WTC11 (cell line): ENCODE measurements around the gene NHERF2. TPM values are rescaled to one million over a fixed set of nuclear protein-coding genes. Genes with fewer than 3 reads are reported as not detected.

ENCODE experiments used
- ATAC-seq: fragments of 200-7000 bp; cut with Tn5 transposase; 2 replicates; pipeline ENCODE4 v1.10.0; 2021; ENCODE audit warnings: mild to moderate bottlenecking, moderate library complexity
- CTCF ChIA-PET: fragments of 300-600 bp; sonication (Branson Sonifier 250); formaldehyde crosslinking; loops from one replicate; lab custom pipeline; 2021; ENCODE audit warnings: antibody characterized with exemption; lab: Charles Lee
- POLR2A ChIA-PET: fragments of 350-600 bp; sonication (Branson Sonifier 250); formaldehyde crosslinking; loops from one replicate; lab custom pipeline; 2021; ENCODE audit warnings: antibody characterized with exemption; lab: Charles Lee
- DNase-seq: peaks from one replicate; pipeline ENCODE4 v3.0.0; 2021; ENCODE audit warnings: low spot score
- H3K27ac Mint-ChIP-seq: 2 replicates; pipeline ENCODE4 v1.8.0; 2021; ENCODE audit warnings: mixed read lengths
- H3K27me3 Mint-ChIP-seq: 2 replicates; pipeline ENCODE4 v1.8.0; 2021; ENCODE audit warnings: low read depth, mild to moderate bottlenecking, moderate library complexity, mixed read lengths
- H3K36me3 Mint-ChIP-seq: 2 replicates; pipeline ENCODE4 v1.8.0; 2021; ENCODE audit warnings: mixed read lengths
- H3K4me1 Mint-ChIP-seq: 2 replicates; pipeline ENCODE4 v1.8.0; 2022; ENCODE audit warnings: mixed read lengths
- H3K4me3 Mint-ChIP-seq: 2 replicates; pipeline ENCODE4 v1.8.0; 2021; ENCODE audit warnings: mild to moderate bottlenecking, moderate library complexity, mixed read lengths
- H3K9me3 Mint-ChIP-seq: 2 replicates; pipeline ENCODE4 v1.8.0; 2021; ENCODE audit warnings: mixed read lengths
- ARID4B ChIP-seq: sonication (generic); formaldehyde crosslinking; IDR thresholded peaks from 2 replicates; pipeline ENCODE4 v1.8.0; 2023; ENCODE audit warnings: missing genetic modification reagents, mild to moderate bottlenecking, borderline replicate concordance
- ATF3 ChIP-seq: sonication (generic); formaldehyde crosslinking; conservative IDR thresholded peaks from 2 replicates; pipeline ENCODE4 v1.8.1; 2022; ENCODE audit warnings: mild to moderate bottlenecking, missing genetic modification reagents
- CBFB ChIP-seq: sonication (generic); formaldehyde crosslinking; IDR thresholded peaks from 2 replicates; pipeline ENCODE4 v1.8.1; 2022; ENCODE audit warnings: mild to moderate bottlenecking, low read depth, missing genetic modification reagents
- CTCF ChIP-seq: fragments of 200-600 bp; IDR thresholded peaks from 2 replicates; pipeline ENCODE4 v1.8.0; 2022; ENCODE audit warnings: antibody characterized with exemption
- E2F5 ChIP-seq: sonication (generic); formaldehyde crosslinking; IDR thresholded peaks from 2 replicates; pipeline ENCODE4 v1.8.1; 2022; ENCODE audit warnings: mild to moderate bottlenecking, moderate library complexity, missing genetic modification reagents
- EMX1 ChIP-seq: fragments of 250-450 bp; sonication (Bioruptor Pico); IDR thresholded peaks from 2 replicates; pipeline ENCODE4 v1.8.0; 2021; ENCODE audit warnings: mild to moderate bottlenecking
- FOXK1 ChIP-seq: sonication (generic); formaldehyde crosslinking; IDR thresholded peaks from 2 replicates; pipeline ENCODE4 v1.8.0; 2022; ENCODE audit warnings: mild to moderate bottlenecking, moderate library complexity, missing genetic modification reagents
- GABPB1 ChIP-seq: sonication (generic); formaldehyde crosslinking; IDR thresholded peaks from 2 replicates; pipeline ENCODE4 v1.8.1; 2023; ENCODE audit warnings: mild to moderate bottlenecking, missing genetic modification reagents
- GTF2I ChIP-seq: fragments of 250-450 bp; sonication (Bioruptor Pico); conservative IDR thresholded peaks from 2 replicates; pipeline ENCODE4 v1.4.0; 2021; ENCODE audit warnings: mild to moderate bottlenecking
- MAX ChIP-seq: sonication (generic); formaldehyde crosslinking; IDR thresholded peaks from 2 replicates; pipeline ENCODE4 v1.8.0; 2022; ENCODE audit warnings: mild to moderate bottlenecking, missing genetic modification reagents
- MYBL2 ChIP-seq: sonication (generic); formaldehyde crosslinking; IDR thresholded peaks from 2 replicates; pipeline ENCODE4 v1.8.1; 2023; ENCODE audit warnings: mild to moderate bottlenecking, moderate library complexity, missing genetic modification reagents
- NFE2L1 ChIP-seq: sonication (generic); formaldehyde crosslinking; IDR thresholded peaks from 2 replicates; pipeline ENCODE4 v1.8.1; 2023; ENCODE audit warnings: missing genetic modification reagents
- NR3C1 ChIP-seq: sonication (generic); formaldehyde crosslinking; conservative IDR thresholded peaks from 2 replicates; pipeline ENCODE4 v1.8.1; 2023; ENCODE audit warnings: low read depth, mild to moderate bottlenecking, missing genetic modification reagents
- SMAD4 ChIP-seq: sonication (generic); formaldehyde crosslinking; IDR thresholded peaks from 2 replicates; pipeline ENCODE4 v1.8.0; 2022; ENCODE audit warnings: mild to moderate bottlenecking, missing genetic modification reagents
- TP53 ChIP-seq: sonication (generic); formaldehyde crosslinking; IDR thresholded peaks from 2 replicates; pipeline ENCODE4 v1.8.1; 2023; ENCODE audit warnings: mild to moderate bottlenecking, missing genetic modification reagents
- USF2 ChIP-seq: sonication (generic); formaldehyde crosslinking; IDR thresholded peaks from 2 replicates; pipeline ENCODE4 v1.8.1; 2023; ENCODE audit warnings: mild to moderate bottlenecking, missing genetic modification reagents, moderate library complexity
- ZNF138 ChIP-seq: sonication (generic); formaldehyde crosslinking; conservative IDR thresholded peaks from 2 replicates; pipeline ENCODE4 v1.8.1; 2022; ENCODE audit warnings: mild to moderate bottlenecking, moderate library complexity, missing genetic modification reagents
- ZNF232 ChIP-seq: sonication (generic); formaldehyde crosslinking; IDR thresholded peaks from 2 replicates; pipeline ENCODE4 v1.8.0; 2022; ENCODE audit warnings: mild to moderate bottlenecking, missing genetic modification reagents
- ZNF671 ChIP-seq: fragments of 250-450 bp; sonication (Bioruptor Pico); IDR thresholded peaks from 2 replicates; pipeline ENCODE4 v1.8.0; 2021; ENCODE audit warnings: mild to moderate bottlenecking
- total RNA-seq: library from RNA; stranded (reverse); gene quantifications from 3 replicates; pipeline ENCODE4 v1.2.3, GENCODE V29; 2021

Gene NHERF2
- total RNA-seq, 1 experiment from 2014 or later: 31.1 TPM

- Mint-ChIP-seq H3K27me3 (no peaks in the 10 kb centered on the region), H3K36me3 (peaks cover 3% of the 10 kb centered on the region; the same call in 1 of the 2 replicates), H3K4me3 (no peak overlapping the region), H3K9me3 (no peaks in the 10 kb centered on the region), H3K4me1 (no peaks in the 10 kb centered on the region), H3K27ac (no peak overlapping the region)
- POLR2A ChIA-PET: no interaction called here
- DNase-seq (no peak), ATAC-seq (no peak)
- TF ChIP-seq ARID4B (CRISPR knock-in tag): no peak
- TF ChIP-seq EMX1 (CRISPR knock-in tag): no peak
- TF ChIP-seq MAX: no peak
- TF ChIP-seq GTF2I (CRISPR knock-in tag): no peak
- no peak for TF ChIP-seq MYBL2 (CRISPR knock-in tag)
- TF ChIP-seq SMAD4 (CRISPR knock-in tag): no peak
- TF ChIP-seq NFE2L1 (CRISPR knock-in tag): no peak
- no peak for TF ChIP-seq ZNF671 (CRISPR knock-in tag)
- TF ChIP-seq NR3C1 (CRISPR knock-in tag): no peak
- TF ChIP-seq ATF3 (CRISPR knock-in tag): no peak
- no peak for TF ChIP-seq TP53 (CRISPR knock-in tag)
- TF ChIP-seq CTCF: no peak
- TF ChIP-seq ZNF232 (CRISPR knock-in tag): no peak
- TF ChIP-seq FOXK1 (CRISPR knock-in tag): no peak
- TF ChIP-seq CBFB (CRISPR knock-in tag): no peak
- CTCF ChIA-PET: interaction anchor here (0.7 to 1.8 kb wide), 3 partner anchors 54 to 71 kb away, joined by 3 to 7 read pairs (median 4); no protein-coding TSS in a partner anchor
Observed at GRCh38 chr16:2086812-2087747, 60.4 kb downstream of the NHERF2 start.

- no peaks in the 10 kb centered on the region for H3K27me3 Mint-ChIP-seq
- no peak for TF ChIP-seq E2F5 (CRISPR knock-in tag)
- no peak for TF ChIP-seq GABPB1
- TF ChIP-seq ZNF138 (CRISPR knock-in tag): no peak
- TF ChIP-seq USF2 (CRISPR knock-in tag): no peak
- H3K36me3 Mint-ChIP-seq: peaks cover 3% of the 10 kb centered on the region; the same call in 1 of the 2 replicates
- ATAC-seq (no peak), DNase-seq (no peak)
- H3K9me3 Mint-ChIP-seq: no peaks in the 10 kb centered on the region
- H3K4me3 Mint-ChIP-seq: no peak overlapping the region
- no peaks in the 10 kb centered on the region for H3K4me1 Mint-ChIP-seq
- no peak overlapping the region for H3K27ac Mint-ChIP-seq
- ChIA-PET POLR2A (no interaction called here), CTCF (interaction anchor here (0.7 to 1.8 kb wide), 4 partner anchors 53 to 84 kb away, joined by 3 to 7 read pairs (median 4); no protein-coding TSS in a partner anchor)
Observed at GRCh38 chr16:2087748-2088631, 61.3 kb downstream of the NHERF2 start.
